Esophagus squamous epithelium (tissue), 4 donors: ENCODE results near the gene FOXJ3.

ENCODE experiments used
- CTCF ChIP-seq, 6 experiments: fragments of 450-650 bp in 4 of 6; fragments of 200-600 bp in 2 of 6; sonication (generic) in 2 of 6; IDR thresholded peaks; one replicate each; pipeline ENCODE4 v1.5.1; 2016 to 2019; ENCODE audit warnings: antibody characterized with exemption in 6 of 6, mild to moderate bottlenecking in 4 of 6, moderate library complexity in 4 of 6
- POLR2A ChIP-seq, 4 donors: fragments of 450-650 bp; IDR thresholded peaks; one replicate each; pipeline ENCODE4 v1.6.1; 2017; ENCODE audit warnings: antibody characterized with exemption in 4 of 4, mild to moderate bottlenecking in 4 of 4, moderate library complexity in 3 of 4

- TF ChIP-seq CTCF (IDR thresholded peaks at IDR 0.05) (no peak), POLR2A (IDR thresholded peaks at IDR 0.05) (no peak)
Observed at GRCh38 chr1:42330215-42330614, 4.8 kb downstream of the FOXJ3 start.
